Measurements from ENCODE around the gene LEMD2.

DNA sequence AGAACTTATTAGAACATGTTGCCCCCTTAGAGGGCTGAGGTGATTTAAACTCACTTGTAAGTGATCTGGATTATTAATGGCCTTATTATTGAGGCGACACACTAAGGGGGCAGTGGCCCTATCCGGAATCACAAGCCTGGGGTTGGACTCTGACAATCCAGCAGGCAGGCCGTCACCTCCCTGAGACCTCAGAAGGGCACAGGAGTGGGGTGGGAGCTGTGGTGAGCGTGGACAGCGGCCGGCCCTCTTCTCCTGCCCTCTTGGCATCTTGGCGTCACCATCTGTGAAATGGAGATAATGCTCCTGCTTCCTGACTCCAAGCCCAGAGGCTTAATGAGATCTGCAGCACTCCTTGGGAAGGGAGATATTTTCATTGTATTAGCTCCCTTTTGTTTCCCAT, 61.8 kb downstream of the LEMD2 start:
- no peak for TF ChIP-seq FOS (IDR thresholded peaks at IDR 0.05; ENCODE audit: borderline replicate concordance, insufficient read depth, low read length)
- TF ChIP-seq, protein P1, sequence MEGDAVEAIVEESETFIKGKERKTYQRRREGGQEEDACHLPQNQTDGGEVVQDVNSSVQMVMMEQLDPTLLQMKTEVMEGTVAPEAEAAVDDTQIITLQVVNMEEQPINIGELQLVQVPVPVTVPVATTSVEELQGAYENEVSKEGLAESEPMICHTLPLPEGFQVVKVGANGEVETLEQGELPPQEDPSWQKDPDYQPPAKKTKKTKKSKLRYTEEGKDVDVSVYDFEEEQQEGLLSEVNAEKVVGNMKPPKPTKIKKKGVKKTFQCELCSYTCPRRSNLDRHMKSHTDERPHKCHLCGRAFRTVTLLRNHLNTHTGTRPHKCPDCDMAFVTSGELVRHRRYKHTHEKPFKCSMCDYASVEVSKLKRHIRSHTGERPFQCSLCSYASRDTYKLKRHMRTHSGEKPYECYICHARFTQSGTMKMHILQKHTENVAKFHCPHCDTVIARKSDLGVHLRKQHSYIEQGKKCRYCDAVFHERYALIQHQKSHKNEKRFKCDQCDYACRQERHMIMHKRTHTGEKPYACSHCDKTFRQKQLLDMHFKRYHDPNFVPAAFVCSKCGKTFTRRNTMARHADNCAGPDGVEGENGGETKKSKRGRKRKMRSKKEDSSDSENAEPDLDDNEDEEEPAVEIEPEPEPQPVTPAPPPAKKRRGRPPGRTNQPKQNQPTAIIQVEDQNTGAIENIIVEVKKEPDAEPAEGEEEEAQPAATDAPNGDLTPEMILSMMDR (IDR thresholded peaks at IDR 0.05; ENCODE audit: extremely low read depth in 1 of 2, insufficient read depth in 1 of 2, low read depth in 1 of 2, low read length in 2 of 2) = no peak
- no peak for TF ChIP-seq POLR2A (IDR thresholded peaks at IDR 0.05; ENCODE audit: low read depth, low read length)
- TF ChIP-seq POLR2AphosphoS5 (IDR thresholded peaks at IDR 0.05; ENCODE audit: insufficient read depth, low read depth, low read length) = no peak
- no peak for TF ChIP-seq MYC (IDR thresholded peaks at IDR 0.05; ENCODE audit: low read depth, low read length)
- no peak for TF ChIP-seq EZH2 (IDR thresholded peaks at IDR 0.05; ENCODE audit: borderline replicate concordance, low read depth, low read length, severe bottlenecking)
- TF ChIP-seq, protein P2, sequence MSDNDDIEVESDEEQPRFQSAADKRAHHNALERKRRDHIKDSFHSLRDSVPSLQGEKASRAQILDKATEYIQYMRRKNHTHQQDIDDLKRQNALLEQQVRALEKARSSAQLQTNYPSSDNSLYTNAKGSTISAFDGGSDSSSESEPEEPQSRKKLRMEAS (IDR thresholded peaks at IDR 0.05; ENCODE audit: insufficient read depth, insufficient read length) = no peak
- TF ChIP-seq JUN (IDR thresholded peaks at IDR 0.05; ENCODE audit: borderline replicate concordance, insufficient read depth, insufficient read length, low read depth) = no peak
- no peak for TF ChIP-seq GATA2 (IDR thresholded peaks at IDR 0.05; ENCODE audit: insufficient read depth, insufficient read length, low read depth, low read length)
